WTC11 (cell line): ENCODE data around the gene PIP4K2B. TPM values are rescaled to one million over a fixed set of nuclear protein-coding genes. Genes with fewer than 3 reads are reported as not detected.

Source experiments
- ATAC-seq: fragments of 200-7000 bp; cut with Tn5 transposase; 2 replicates; pipeline ENCODE4 v1.10.0; 2021; ENCODE audit warnings: mild to moderate bottlenecking, moderate library complexity
- CTCF ChIA-PET: fragments of 300-600 bp; sonication (Branson Sonifier 250); formaldehyde crosslinking; loops from one replicate; lab custom pipeline; 2021; ENCODE audit warnings: antibody characterized with exemption; lab: Charles Lee
- POLR2A ChIA-PET: fragments of 350-600 bp; sonication (Branson Sonifier 250); formaldehyde crosslinking; loops from one replicate; lab custom pipeline; 2021; ENCODE audit warnings: antibody characterized with exemption; lab: Charles Lee
- DNase-seq: peaks from one replicate; pipeline ENCODE4 v3.0.0; 2021; ENCODE audit warnings: low spot score
- H3K27ac Mint-ChIP-seq: 2 replicates; pipeline ENCODE4 v1.8.0; 2021; ENCODE audit warnings: mixed read lengths
- H3K27me3 Mint-ChIP-seq: 2 replicates; pipeline ENCODE4 v1.8.0; 2021; ENCODE audit warnings: low read depth, mild to moderate bottlenecking, moderate library complexity, mixed read lengths
- H3K36me3 Mint-ChIP-seq: 2 replicates; pipeline ENCODE4 v1.8.0; 2021; ENCODE audit warnings: mixed read lengths
- H3K4me1 Mint-ChIP-seq: 2 replicates; pipeline ENCODE4 v1.8.0; 2022; ENCODE audit warnings: mixed read lengths
- H3K4me3 Mint-ChIP-seq: 2 replicates; pipeline ENCODE4 v1.8.0; 2021; ENCODE audit warnings: mild to moderate bottlenecking, moderate library complexity, mixed read lengths
- H3K9me3 Mint-ChIP-seq: 2 replicates; pipeline ENCODE4 v1.8.0; 2021; ENCODE audit warnings: mixed read lengths
- AR ChIP-seq: fragments of 250-450 bp; sonication (Bioruptor Pico); IDR thresholded peaks from 2 replicates; pipeline ENCODE4 v1.9.0; 2021; ENCODE audit warnings: mild to moderate bottlenecking
- CDX4 ChIP-seq: fragments of 250-450 bp; sonication (Bioruptor Pico); IDR thresholded peaks from 2 replicates; pipeline ENCODE4 v1.9.0; 2021; ENCODE audit warnings: moderate library complexity, mild to moderate bottlenecking, inconsistent platforms, borderline replicate concordance
- E2F4 ChIP-seq: sonication (generic); formaldehyde crosslinking; IDR thresholded peaks from 2 replicates; pipeline ENCODE4 v1.8.1; 2022; ENCODE audit warnings: low read depth, mild to moderate bottlenecking, moderate library complexity, missing genetic modification reagents, borderline replicate concordance
- ELF4 ChIP-seq: sonication (generic); formaldehyde crosslinking; IDR thresholded peaks from 2 replicates; pipeline ENCODE4 v1.8.1; 2022; ENCODE audit warnings: low read depth, mild to moderate bottlenecking, moderate library complexity, missing genetic modification reagents
- EMX1 ChIP-seq: fragments of 250-450 bp; sonication (Bioruptor Pico); IDR thresholded peaks from 2 replicates; pipeline ENCODE4 v1.8.0; 2021; ENCODE audit warnings: mild to moderate bottlenecking
- ERG ChIP-seq: fragments of 250-450 bp; sonication (Bioruptor Pico); IDR thresholded peaks from 2 replicates; pipeline ENCODE4 v1.8.0; 2021; ENCODE audit warnings: mild to moderate bottlenecking
- ESRRA ChIP-seq: sonication (generic); formaldehyde crosslinking; IDR thresholded peaks from 2 replicates; pipeline ENCODE4 v1.8.1; 2022; ENCODE audit warnings: mild to moderate bottlenecking, missing genetic modification reagents, borderline replicate concordance
- FOXP4 ChIP-seq: sonication (generic); formaldehyde crosslinking; IDR thresholded peaks from 2 replicates; pipeline ENCODE4 v1.8.0; 2022; ENCODE audit warnings: mild to moderate bottlenecking, missing genetic modification reagents
- HMGXB4 ChIP-seq: sonication (generic); formaldehyde crosslinking; IDR thresholded peaks from 2 replicates; pipeline ENCODE4 v1.8.1; 2023; ENCODE audit warnings: mild to moderate bottlenecking, moderate library complexity, missing genetic modification reagents
- IRF2 ChIP-seq: sonication (generic); formaldehyde crosslinking; IDR thresholded peaks from 2 replicates; pipeline ENCODE4 v1.8.0; 2022; ENCODE audit warnings: low read depth, missing genetic modification reagents, borderline replicate concordance
- JAZF1 ChIP-seq: fragments of 250-450 bp; sonication (Bioruptor Pico); IDR thresholded peaks from 2 replicates; pipeline ENCODE4 v1.9.0; 2021; ENCODE audit warnings: moderate library complexity, mild to moderate bottlenecking, inconsistent platforms
- JUN ChIP-seq: sonication (generic); formaldehyde crosslinking; IDR thresholded peaks from 2 replicates; pipeline ENCODE4 v1.8.0; 2023; ENCODE audit warnings: mild to moderate bottlenecking, missing genetic modification reagents
- KAT7 ChIP-seq: sonication (generic); formaldehyde crosslinking; IDR thresholded peaks from 2 replicates; pipeline ENCODE4 v1.8.1; 2023; ENCODE audit warnings: missing genetic modification reagents, mild to moderate bottlenecking, borderline replicate concordance
- MAX ChIP-seq: sonication (generic); formaldehyde crosslinking; IDR thresholded peaks from 2 replicates; pipeline ENCODE4 v1.8.0; 2022; ENCODE audit warnings: mild to moderate bottlenecking, missing genetic modification reagents
- MXD4 ChIP-seq: fragments of 250-450 bp; sonication (Bioruptor Pico); IDR thresholded peaks from 2 replicates; pipeline ENCODE4 v1.8.0; 2021; ENCODE audit warnings: mild to moderate bottlenecking, moderate library complexity, borderline replicate concordance
- NFATC4 ChIP-seq: fragments of 250-450 bp; sonication (Bioruptor Pico); IDR thresholded peaks from 2 replicates; pipeline ENCODE4 v1.9.0; 2021; ENCODE audit warnings: mild to moderate bottlenecking
- TEAD4 ChIP-seq: sonication (generic); formaldehyde crosslinking; IDR thresholded peaks from 2 replicates; pipeline ENCODE4 v1.8.0; 2022; ENCODE audit warnings: mild to moderate bottlenecking, missing genetic modification reagents
- ZBTB21 ChIP-seq: sonication (generic); formaldehyde crosslinking; IDR thresholded peaks from 2 replicates; pipeline ENCODE4 v1.8.1; 2023; ENCODE audit warnings: mild to moderate bottlenecking, missing genetic modification reagents, borderline replicate concordance
- ZMAT4 ChIP-seq: fragments of 250-450 bp; sonication (Bioruptor Pico); IDR thresholded peaks from 2 replicates; pipeline ENCODE4 v1.9.0; 2021; ENCODE audit warnings: mild to moderate bottlenecking
- ZNF121 ChIP-seq: sonication (generic); formaldehyde crosslinking; IDR thresholded peaks from 2 replicates; pipeline ENCODE4 v1.8.0; 2023; ENCODE audit warnings: missing genetic modification reagents
- ZNF423 ChIP-seq: fragments of 250-450 bp; sonication (Bioruptor Pico); IDR thresholded peaks from 2 replicates; pipeline ENCODE4 v2.1.2; 2022; ENCODE audit warnings: mild to moderate bottlenecking, moderate library complexity
- ZNF425 ChIP-seq: fragments of 250-450 bp; sonication (Bioruptor Pico); conservative IDR thresholded peaks from 2 replicates; pipeline ENCODE4 v1.9.0; 2021; ENCODE audit warnings: mild to moderate bottlenecking
- ZNF671 ChIP-seq: fragments of 250-450 bp; sonication (Bioruptor Pico); IDR thresholded peaks from 2 replicates; pipeline ENCODE4 v1.8.0; 2021; ENCODE audit warnings: mild to moderate bottlenecking
- total RNA-seq: library from RNA; stranded (reverse); gene quantifications from 3 replicates; pipeline ENCODE4 v1.2.3, GENCODE V29; 2021

The PIP4K2B gene
- total RNA-seq, 1 experiment from 2014 or later: 61.9 TPM

- TF ChIP-seq HMGXB4 (CRISPR knock-in tag): peak; percentile 97
- TF ChIP-seq ZNF121 (CRISPR knock-in tag): no peak
- TF ChIP-seq TEAD4 (CRISPR knock-in tag): 0 out of 2 replicates have a peak, but pooled peaks have one; percentile 13
- 0 out of 2 replicates have a peak, but pooled peaks have one; percentile 75 for TF ChIP-seq JUN (CRISPR knock-in tag)
- TF ChIP-seq FOXP4 (CRISPR knock-in tag): 0 out of 2 replicates have a peak, but pooled peaks have one; percentile 17
- no peak for TF ChIP-seq ZNF425 (CRISPR knock-in tag)
- TF ChIP-seq E2F4: no peak
- TF ChIP-seq ZNF671 (CRISPR knock-in tag): no peak
- TF ChIP-seq MAX (CRISPR knock-in tag): no peak
- TF ChIP-seq MXD4 (CRISPR knock-in tag): no peak
- no peak for TF ChIP-seq NFATC4
- no peak for TF ChIP-seq ZMAT4
- TF ChIP-seq EMX1 (CRISPR knock-in tag): no peak
- no peak for TF ChIP-seq ELF4 (CRISPR knock-in tag)
- TF ChIP-seq AR (CRISPR knock-in tag): no peak
These were observed 47.5 kb downstream of the PIP4K2B start (continued) for GRCh38 chr17:38751808-38752307.

GRCh38 chr17:38751144-38751807 lies 48.1 kb downstream of the PIP4K2B start:
- peak overlapping the region; percentile 97 for H3K4me3 Mint-ChIP-seq
- ChIA-PET CTCF (interaction anchor here (1.0 to 4.4 kb wide), 5 partner anchors 16 to 193 kb away, joined by 3 to 45 read pairs (median 3); no protein-coding TSS in a partner anchor), POLR2A (no interaction called here)
- H3K4me1 Mint-ChIP-seq: peaks cover 21% of the 10 kb centered on the region
- no peaks in the 10 kb centered on the region for H3K9me3 Mint-ChIP-seq
- ATAC-seq (no peak), DNase-seq (no peak)
- peaks cover 18% of the 10 kb centered on the region for H3K36me3 Mint-ChIP-seq
- H3K27ac Mint-ChIP-seq: no peak overlapping the region
- H3K27me3 Mint-ChIP-seq: peaks cover 2% of the 10 kb centered on the region
- TF ChIP-seq ERG (CRISPR knock-in tag) (no peak), ZBTB21 (CRISPR knock-in tag) (0 out of 2 replicates have a peak, but pooled peaks have one; percentile 13), CDX4 (CRISPR knock-in tag) (no peak), JAZF1 (CRISPR knock-in tag) (no peak), ESRRA (no peak), ZNF423 (CRISPR knock-in tag) (0 out of 2 replicates have a peak, but pooled peaks have one; percentile 3), ELF4 (CRISPR knock-in tag) (no peak), IRF2 (CRISPR knock-in tag) (no peak), KAT7 (CRISPR knock-in tag) (no peak)
